Measurements from ENCODE around the gene EPHX1.
"Not testable (repeated sequence)": the region's sequence is repeated elsewhere in the genome, so short reads cannot be mapped to it uniquely, and the experiment has no call there.

The EPHX1 gene

GRCh38 chr1:225780134-225780533, 29.8 kb upstream of the EPHX1 start:
- TF ChIP-seq, protein P1, sequence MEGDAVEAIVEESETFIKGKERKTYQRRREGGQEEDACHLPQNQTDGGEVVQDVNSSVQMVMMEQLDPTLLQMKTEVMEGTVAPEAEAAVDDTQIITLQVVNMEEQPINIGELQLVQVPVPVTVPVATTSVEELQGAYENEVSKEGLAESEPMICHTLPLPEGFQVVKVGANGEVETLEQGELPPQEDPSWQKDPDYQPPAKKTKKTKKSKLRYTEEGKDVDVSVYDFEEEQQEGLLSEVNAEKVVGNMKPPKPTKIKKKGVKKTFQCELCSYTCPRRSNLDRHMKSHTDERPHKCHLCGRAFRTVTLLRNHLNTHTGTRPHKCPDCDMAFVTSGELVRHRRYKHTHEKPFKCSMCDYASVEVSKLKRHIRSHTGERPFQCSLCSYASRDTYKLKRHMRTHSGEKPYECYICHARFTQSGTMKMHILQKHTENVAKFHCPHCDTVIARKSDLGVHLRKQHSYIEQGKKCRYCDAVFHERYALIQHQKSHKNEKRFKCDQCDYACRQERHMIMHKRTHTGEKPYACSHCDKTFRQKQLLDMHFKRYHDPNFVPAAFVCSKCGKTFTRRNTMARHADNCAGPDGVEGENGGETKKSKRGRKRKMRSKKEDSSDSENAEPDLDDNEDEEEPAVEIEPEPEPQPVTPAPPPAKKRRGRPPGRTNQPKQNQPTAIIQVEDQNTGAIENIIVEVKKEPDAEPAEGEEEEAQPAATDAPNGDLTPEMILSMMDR (IDR thresholded peaks at IDR 0.05; ENCODE audit: low read depth, low read length): no peak
- TF ChIP-seq POLR2A (IDR thresholded peaks at IDR 0.05; ENCODE audit: extremely low read depth, insufficient read length): no peak
- no peak for TF ChIP-seq MYC (IDR thresholded peaks at IDR 0.05; ENCODE audit: low read depth, low read length)
- TF ChIP-seq MAX (IDR thresholded peaks at IDR 0.05; ENCODE audit: low read depth, low read length): no peak
- no peak for DNase-seq (ENCODE audit: low read depth)
- H3K4me3 ChIP-seq (ENCODE audit: low read depth, low read length): peak overlapping the region; percentile 93

- peak overlapping the region; percentile 36 for H3K4me3 ChIP-seq (ENCODE audit: low read depth, low read length)
- TF ChIP-seq MYC (IDR thresholded peaks at IDR 0.05; ENCODE audit: low read depth, low read length) (no peak), MAX (IDR thresholded peaks at IDR 0.05; ENCODE audit: low read depth, low read length) (no peak), POLR2A (IDR thresholded peaks at IDR 0.05; ENCODE audit: extremely low read depth, insufficient read length) (no peak)
- TF ChIP-seq, protein P1 (IDR thresholded peaks at IDR 0.05; ENCODE audit: low read depth, low read length): no peak
- DNase-seq (ENCODE audit: low read depth): peak; percentile 38
Measured at GRCh38 chr1:225780630-225781029, 29.3 kb upstream of the EPHX1 start.

DNA sequence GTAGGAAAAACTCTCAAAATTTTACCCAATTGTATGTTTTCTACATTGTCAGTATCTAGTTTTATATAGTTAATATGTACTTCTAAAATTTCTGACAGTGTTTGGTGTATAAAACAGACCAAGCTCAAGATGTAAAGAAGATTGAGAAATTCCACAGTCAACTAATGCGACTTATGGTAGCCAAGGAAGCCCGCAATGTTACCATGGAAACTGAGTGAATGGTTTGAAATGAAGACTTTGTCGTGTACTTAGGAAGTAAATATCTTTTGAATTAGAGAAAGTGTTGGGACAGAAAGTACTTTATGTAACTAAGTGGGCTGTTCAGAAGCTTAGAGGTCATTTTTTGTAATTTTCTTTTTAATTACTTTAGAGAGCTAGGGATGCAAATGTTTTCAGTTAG, 20.8 kb upstream of the EPHX1 start:
- not testable (repeated sequence) for DNase-seq (ENCODE audit: low read depth); H3K4me3 ChIP-seq (ENCODE audit: low read depth, low read length)

GRCh38 chr1:225794954-225795353, 15.0 kb upstream of the EPHX1 start:
- no peak for DNase-seq (ENCODE audit: low read depth)
- H3K4me3 ChIP-seq (ENCODE audit: low read depth, low read length): no peak overlapping the region
- TF ChIP-seq POLR2A (IDR thresholded peaks at IDR 0.05; ENCODE audit: extremely low read depth, insufficient read length) (no peak), MYC (IDR thresholded peaks at IDR 0.05; ENCODE audit: low read depth, low read length) (no peak), MAX (IDR thresholded peaks at IDR 0.05; ENCODE audit: low read depth, low read length) (no peak)
- TF ChIP-seq, protein P1 (IDR thresholded peaks at IDR 0.05; ENCODE audit: low read depth, low read length): no peak

GRCh38 chr1:225796097-225796496, 13.8 kb upstream of the EPHX1 start:
- not testable (repeated sequence) for DNase-seq (ENCODE audit: low read depth)

DNA sequence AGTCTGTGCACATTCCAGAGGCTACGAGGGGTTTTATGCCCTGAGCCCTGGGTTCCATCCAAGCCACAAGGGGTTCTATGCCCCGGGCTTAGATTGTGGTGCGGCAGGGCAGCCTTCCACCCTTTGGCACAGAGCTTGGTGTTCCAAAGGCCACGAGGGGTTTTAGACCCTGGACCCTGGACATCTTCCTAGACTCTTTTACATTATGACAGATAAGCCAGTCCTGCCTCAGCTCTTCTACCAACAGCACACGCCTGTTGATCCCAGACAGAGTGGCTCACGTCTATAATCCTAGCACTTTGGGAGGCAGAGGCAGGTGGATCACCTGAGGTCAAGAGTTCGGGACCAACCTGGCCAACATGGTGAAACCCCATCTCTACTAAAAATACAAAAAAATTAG, 8.8 kb upstream of the EPHX1 start:
- DNase-seq (ENCODE audit: low read depth); H3K4me3 ChIP-seq (ENCODE audit: low read depth, low read length): not testable (repeated sequence)

More at GRCh38 chr1:225796097-225796496, 13.8 kb upstream of the EPHX1 start:
- not testable (repeated sequence) for H3K4me3 ChIP-seq (ENCODE audit: low read depth, low read length)

DNA sequence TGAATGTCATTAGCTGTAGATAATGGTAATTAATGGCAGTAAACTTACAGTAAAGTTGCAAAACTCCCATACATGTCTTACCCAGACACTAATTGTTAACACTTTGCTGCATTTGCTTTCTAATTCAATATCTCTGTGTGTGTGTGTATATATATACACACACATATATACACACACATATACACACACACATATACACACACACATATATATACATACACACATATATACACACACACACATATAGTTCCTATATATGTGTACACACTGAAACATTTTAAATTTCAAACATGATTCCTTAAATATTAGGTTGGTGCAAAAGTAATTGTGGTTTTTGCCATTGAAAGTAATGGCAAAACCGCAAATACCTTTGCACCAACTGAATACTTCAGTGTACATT, 3.7 kb upstream of the EPHX1 start:
- TF ChIP-seq, protein P1 (IDR thresholded peaks at IDR 0.05; ENCODE audit: low read depth, low read length): no peak
- TF ChIP-seq POLR2A (IDR thresholded peaks at IDR 0.05; ENCODE audit: extremely low read depth, insufficient read length): no peak
- TF ChIP-seq MYC (IDR thresholded peaks at IDR 0.05; ENCODE audit: low read depth, low read length): no peak
- TF ChIP-seq MAX (IDR thresholded peaks at IDR 0.05; ENCODE audit: low read depth, low read length): no peak
- no peak overlapping the region for H3K4me3 ChIP-seq (ENCODE audit: low read depth, low read length)
- DNase-seq (ENCODE audit: low read depth): no peak

- not testable (repeated sequence) for H3K4me3 ChIP-seq (ENCODE audit: low read depth, low read length); DNase-seq (ENCODE audit: low read depth)
Measured at GRCh38 chr1:225806736-225807135, 3.2 kb upstream of the EPHX1 start.

Measured in NB4 (cell line).